ENCODE measurements around the gene MID1.

Gene MID1

GRCh38 chrX:10484683-10485247 lies 135.6 kb downstream of the MID1 start:
- no peak for DNase-seq

GRCh38 chrX:10483191-10483831 lies 137.1 kb downstream of the MID1 start:
- DNase-seq, result no peak

- DNase-seq, result no peak
Measured at GRCh38 chrX:10482708-10483107, 137.7 kb downstream of the MID1 start.

- DNase-seq, result no peak
Measured at GRCh38 chrX:10482261-10482660, 138.1 kb downstream of the MID1 start.

GRCh38 chrX:10480861-10481260 lies 139.5 kb downstream of the MID1 start:
- no peak for DNase-seq

- no peak for DNase-seq
Measured at GRCh38 chrX:10479508-10479907, 140.9 kb downstream of the MID1 start.

- DNase-seq, result no peak
Measured at GRCh38 chrX:10477525-10477924, 142.9 kb downstream of the MID1 start.

GRCh38 chrX:10474913-10475568 lies 145.3 kb downstream of the MID1 start:
- no peak for DNase-seq

- DNase-seq, result no peak
Measured at GRCh38 chrX:10474510-10474909, 145.9 kb downstream of the MID1 start.

GRCh38 chrX:10471418-10471817 lies 149.0 kb downstream of the MID1 start:
- no peak for DNase-seq

- no peak for DNase-seq
Measured at GRCh38 chrX:10470009-10470408, 150.4 kb downstream of the MID1 start.

- no peak for DNase-seq
Measured at GRCh38 chrX:10467793-10468192, 152.6 kb downstream of the MID1 start.

- no peak for DNase-seq
Measured at GRCh38 chrX:10465254-10465653, 155.1 kb downstream of the MID1 start.

- DNase-seq, result no peak
Measured at GRCh38 chrX:10457092-10457491, 163.3 kb downstream of the MID1 start.

GRCh38 chrX:10453945-10454344 lies 166.4 kb downstream of the MID1 start:
- DNase-seq, result no peak

GRCh38 chrX:10450959-10451355 lies 169.4 kb downstream of the MID1 start:
- DNase-seq, result no peak

- DNase-seq, result no peak
Measured at GRCh38 chrX:10450229-10450958, 170.0 kb downstream of the MID1 start.

- DNase-seq, result no peak
Measured at GRCh38 chrX:10447564-10448214, 172.7 kb downstream of the MID1 start.

- no peak for DNase-seq
Measured at GRCh38 chrX:10444204-10444603, 176.2 kb downstream of the MID1 start.

GRCh38 chrX:10441464-10441863 lies 178.9 kb downstream of the MID1 start:
- DNase-seq, result no peak

- DNase-seq, result no peak
Measured at GRCh38 chrX:10433296-10433965, 187.0 kb downstream of the MID1 start.

- no peak for DNase-seq
Measured at GRCh38 chrX:10429908-10430307, 190.5 kb downstream of the MID1 start.

- DNase-seq, result no peak
Measured at GRCh38 chrX:10427249-10427648, 193.1 kb downstream of the MID1 start.
